G401 (cell line): ENCODE measurements around the gene SRRM3. TPM values are rescaled to one million over a fixed set of nuclear protein-coding genes. Genes with fewer than 3 reads are reported as not detected.
A peak's percentile ranks its signal among the peaks of the same experiment; 100 is the strongest.
"Not testable (repeated sequence)": the region's sequence is repeated elsewhere in the genome, so short reads cannot be mapped to it uniquely, and the experiment has no call there.

Source experiments
- DNase-seq: peaks from one replicate; pipeline ENCODE4 v3.0.0-alpha.2; 2015; ENCODE audit warnings: low spot score
- in situ Hi-C: cut with HindIII; loops from 2 replicates; pipeline ENCODE4 v1.10.0; 2016; ENCODE audit warnings: low sequenced_read_pairs, mixed read lengths
- total RNA-seq: library from RNA; depleted of rRNA; stranded (reverse); fragments of >200 nt; shearing (Covaris generic); gene quantifications from 2 replicates; pipeline ENCODE4 v1.2.3, GENCODE V29; 2014

The SRRM3 gene
- total RNA-seq, 1 experiment from 2014 or later: 8.5 TPM

GRCh38 chr7:76302347-76303201 lies 100.9 kb downstream of the SRRM3 start, which contains the start of gene HSPB1:
Gene HSPB1 (plus strand): TSS chr7:76302673. CDS start chr7:76302713, 40 bp downstream.
- DNase-seq: peak; percentile 96
- in situ Hi-C loops: loop anchor here (10.0 kb wide), 1 partner anchor 98 kb away; the partner anchor contains the start of gene SRRM3

GRCh38 chr7:76303202-76304147 lies 101.8 kb downstream of the SRRM3 start:
- peak; percentile 57 for DNase-seq
- in situ Hi-C loops: loop anchor here (10.0 kb wide), 1 partner anchor 99 kb away; the partner anchor contains the start of gene SRRM3

GRCh38 chr7:76304888-76305375 lies 103.2 kb downstream of the SRRM3 start:
- peak; percentile 93 for DNase-seq
- in situ Hi-C loops: loop anchor here (10.0 kb wide), 1 partner anchor 100 kb away; the partner anchor contains the start of gene SRRM3

GRCh38 chr7:76308874-76309273 lies 107.2 kb downstream of the SRRM3 start:
- not testable (repeated sequence) for DNase-seq
- in situ Hi-C loops: loop anchor here (10.0 kb wide), 1 partner anchor 104 kb away; the partner anchor contains the start of gene SRRM3

GRCh38 chr7:76309341-76310101 lies 107.8 kb downstream of the SRRM3 start:
- in situ Hi-C loops: loop anchor here (10.0 kb wide), 1 partner anchor 105 kb away; the partner anchor contains the start of gene SRRM3
- DNase-seq: not testable (repeated sequence)

GRCh38 chr7:76310102-76310957 lies 108.6 kb downstream of the SRRM3 start:
- in situ Hi-C loops: no loop called here
- peak; percentile 75 for DNase-seq

GRCh38 chr7:76311838-76312237 lies 110.1 kb downstream of the SRRM3 start:
- DNase-seq, in situ Hi-C loops: not testable (repeated sequence)

- in situ Hi-C loops: no loop called here
- peak; percentile 90 for DNase-seq
These were observed 112.5 kb downstream of the SRRM3 start for GRCh38 chr7:76314042-76314721.

GRCh38 chr7:76314740-76315139 lies 113.0 kb downstream of the SRRM3 start:
- DNase-seq, in situ Hi-C loops: not testable (repeated sequence)

- in situ Hi-C loops: no loop called here
- DNase-seq: no peak
These were observed 113.7 kb downstream of the SRRM3 start for GRCh38 chr7:76315364-76315763.

- no peak for DNase-seq
- in situ Hi-C loops: no loop called here
These were observed 115.5 kb downstream of the SRRM3 start for GRCh38 chr7:76316984-76317781.

- peak; percentile 98 for DNase-seq
- in situ Hi-C loops: no loop called here
These were observed 116.2 kb downstream of the SRRM3 start for GRCh38 chr7:76317782-76318487.

GRCh38 chr7:76318488-76319353 lies 117.0 kb downstream of the SRRM3 start:
- in situ Hi-C loops: no loop called here
- peak; percentile 63 for DNase-seq

GRCh38 chr7:76325092-76325491 lies 123.4 kb downstream of the SRRM3 start:
- DNase-seq: no peak
- in situ Hi-C loops: no loop called here

GRCh38 chr7:76325811-76326210 lies 124.1 kb downstream of the SRRM3 start:
- no peak for DNase-seq
- in situ Hi-C loops: no loop called here
